Astrocyte (in vitro differentiated cells and primary cell): ENCODE results near the gene YAF2.

Experiments used
- EZH2 ChIP-seq: IDR thresholded peaks from 2 replicates; pipeline ENCODE4 v1.6.1; 2012; ENCODE audit warnings: mild to moderate bottlenecking, low read length, inconsistent platforms; ENCODE audit not compliant: insufficient read depth
- TF ChIP-seq, protein P1 (sequence below): IDR thresholded peaks from 2 replicates; pipeline ENCODE4 v1.5.1; 2011; ENCODE audit warnings: low read depth, mild to moderate bottlenecking, inconsistent platforms, low read length, moderate library complexity; ENCODE audit not compliant: insufficient read depth

DNA sequence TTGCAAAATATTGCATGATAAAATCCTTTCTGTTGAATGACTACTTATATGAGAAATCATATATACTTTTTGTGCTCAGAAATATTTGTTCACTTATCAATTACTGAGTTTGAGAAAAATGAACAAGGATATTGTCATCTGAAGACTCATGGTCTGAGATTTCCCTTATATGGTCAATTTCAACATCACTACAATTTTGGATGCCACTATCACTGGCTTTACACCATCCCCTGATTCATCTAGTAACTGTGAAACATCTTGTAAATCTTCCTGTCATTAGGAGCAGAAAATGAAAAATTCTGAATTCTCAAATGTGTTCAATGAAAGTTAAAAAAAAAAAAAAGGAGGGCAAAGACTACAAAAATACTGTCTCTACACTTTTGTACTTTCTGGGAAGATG is 71.5 kb downstream of the YAF2 start:
- TF ChIP-seq, protein P1, sequence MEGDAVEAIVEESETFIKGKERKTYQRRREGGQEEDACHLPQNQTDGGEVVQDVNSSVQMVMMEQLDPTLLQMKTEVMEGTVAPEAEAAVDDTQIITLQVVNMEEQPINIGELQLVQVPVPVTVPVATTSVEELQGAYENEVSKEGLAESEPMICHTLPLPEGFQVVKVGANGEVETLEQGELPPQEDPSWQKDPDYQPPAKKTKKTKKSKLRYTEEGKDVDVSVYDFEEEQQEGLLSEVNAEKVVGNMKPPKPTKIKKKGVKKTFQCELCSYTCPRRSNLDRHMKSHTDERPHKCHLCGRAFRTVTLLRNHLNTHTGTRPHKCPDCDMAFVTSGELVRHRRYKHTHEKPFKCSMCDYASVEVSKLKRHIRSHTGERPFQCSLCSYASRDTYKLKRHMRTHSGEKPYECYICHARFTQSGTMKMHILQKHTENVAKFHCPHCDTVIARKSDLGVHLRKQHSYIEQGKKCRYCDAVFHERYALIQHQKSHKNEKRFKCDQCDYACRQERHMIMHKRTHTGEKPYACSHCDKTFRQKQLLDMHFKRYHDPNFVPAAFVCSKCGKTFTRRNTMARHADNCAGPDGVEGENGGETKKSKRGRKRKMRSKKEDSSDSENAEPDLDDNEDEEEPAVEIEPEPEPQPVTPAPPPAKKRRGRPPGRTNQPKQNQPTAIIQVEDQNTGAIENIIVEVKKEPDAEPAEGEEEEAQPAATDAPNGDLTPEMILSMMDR = no peak
- no peak for TF ChIP-seq EZH2
